GM12864 (cell line): ENCODE results near the gene SH3YL1.
A peak's percentile ranks its signal among the peaks of the same experiment; 100 is the strongest.

Experiments used
- DNase-seq: peaks from one replicate; pipeline ENCODE4 v3.0.0-alpha.2; 2011; ENCODE audit warnings: low read depth
- H3K4me3 ChIP-seq: 2 replicates; pipeline ENCODE4 v1.5.1; 2011; ENCODE audit warnings: mild to moderate bottlenecking, low read depth, low read length, control low read depth
- CTCF ChIP-seq: IDR thresholded peaks from 2 replicates; pipeline ENCODE4 v1.5.1; 2011; ENCODE audit warnings: low read depth, mild to moderate bottlenecking, moderate library complexity, low read length, control low read depth, inconsistent platforms; ENCODE audit errors: missing control alignments

Gene SH3YL1

GRCh38 chr2:295090-295489 lies 31.3 kb upstream of the SH3YL1 start:
- DNase-seq: no peak
- no peak overlapping the region for H3K4me3 ChIP-seq
- TF ChIP-seq CTCF: no peak

GRCh38 chr2:290090-290722 lies 26.4 kb upstream of the SH3YL1 start:
- DNase-seq: no peak
- peak; percentile 62 for TF ChIP-seq CTCF
- no peak overlapping the region for H3K4me3 ChIP-seq

GRCh38 chr2:289362-290089 lies 25.7 kb upstream of the SH3YL1 start:
- no peak overlapping the region for H3K4me3 ChIP-seq
- no peak for TF ChIP-seq CTCF
- DNase-seq: no peak

DNA sequence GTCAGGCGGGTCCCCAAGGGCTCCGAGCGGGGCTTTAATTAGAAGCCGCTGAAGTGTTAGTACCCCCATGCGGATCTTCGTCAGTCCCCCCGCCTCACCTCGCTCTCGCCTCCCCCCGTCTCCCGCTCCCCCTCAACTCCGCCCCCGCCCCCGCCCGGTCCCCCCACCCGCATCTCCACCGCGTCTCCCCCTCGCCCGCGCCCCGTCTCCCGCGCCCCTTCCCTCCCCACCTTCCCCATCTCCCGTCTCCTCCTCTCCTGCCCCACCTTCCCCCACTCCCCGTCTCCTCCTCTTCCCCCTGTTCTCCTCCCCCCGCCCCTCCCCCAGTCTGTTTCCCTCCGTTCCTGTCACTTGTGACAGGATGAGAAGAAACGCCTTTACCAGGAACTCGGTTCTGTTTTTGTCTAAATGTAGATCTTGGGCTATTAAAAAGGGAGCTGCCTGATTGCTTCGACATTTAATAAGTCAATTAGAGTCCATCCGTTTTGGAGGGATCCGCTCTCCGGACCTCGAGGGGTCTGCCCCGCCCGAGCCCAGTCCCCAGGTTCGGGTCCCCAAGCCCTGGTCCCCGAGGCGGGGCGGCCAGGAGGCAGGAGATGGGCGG lies 25.0 kb upstream of the SH3YL1 start:
- H3K4me3 ChIP-seq: no peak overlapping the region
- TF ChIP-seq CTCF: no peak
- DNase-seq: no peak

- no peak within 1 kb of the TSS for H3K4me3 ChIP-seq
- no peak for DNase-seq
- no peak for TF ChIP-seq CTCF
These were observed 24.3 kb upstream of the SH3YL1 start, which contains the start of gene ALKAL2 for GRCh38 chr2:287911-288757. Gene ALKAL2, minus strand, starts transcription at chr2:288091. Its CDS starts 256 bp downstream, at chr2:287835.

GRCh38 chr2:287471-287885 lies 23.6 kb upstream of the SH3YL1 start:
- H3K4me3 ChIP-seq: no peak overlapping the region
- DNase-seq: no peak
- TF ChIP-seq CTCF: no peak
